Endothelial cell of umbilical vein (primary cell): Measurements from ENCODE around the gene CCNT2. TPM values are rescaled to one million over a fixed set of nuclear protein-coding genes. Genes with fewer than 3 reads are reported as not detected.
A peak's percentile ranks its signal among the peaks of the same experiment; 100 is the strongest.

Experiments used
- BruUV-seq: library from RNA; stranded (reverse); fragments of 400-500 nt; replicated peaks from 2 replicates; lab custom pipeline; 2021; lab: Mats Ljungman, UMichigan
- CTCF ChIA-PET: fragments of 300-600, 350-600 bp; sonication (Branson Sonifier 250); formaldehyde crosslinking; loops from one replicate; lab custom pipeline; 2021; ENCODE audit warnings: antibody characterized with exemption, inconsistent platforms; lab: Charles Lee
- POLR2A ChIA-PET: fragments of 300-600, 350-600 bp; sonication (Branson Sonifier 250); formaldehyde crosslinking; loops from one replicate; lab custom pipeline; 2021; ENCODE audit warnings: antibody characterized with exemption, inconsistent platforms; lab: Charles Lee
- DNase-seq: peaks from one replicate; pipeline ENCODE4 v3.0.0-alpha.2; 2011; ENCODE audit warnings: low read depth, low spot score
- FAIRE-seq: peaks from 2 replicates; lab custom pipeline; 2011; peaks lifted over from hg19 to GRCh38; lab: Jason Lieb, UNC
- H2AFZ ChIP-seq: 2 replicates; pipeline ENCODE4 v1.6.0; 2012; ENCODE audit warnings: low read depth, low read length, control low read depth, inconsistent platforms
- H3K27ac ChIP-seq: 2 replicates; pipeline ENCODE4 v1.5.1; 2011; ENCODE audit warnings: low read depth, mild to moderate bottlenecking, control low read depth, low read length, moderate library complexity; ENCODE audit not compliant: insufficient read depth
- H3K27me3 ChIP-seq, 2 experiments: 2 replicates each; pipeline versions ENCODE4 v1.6.0 to v1.6.1; 2011; ENCODE audit warnings: low read length in 2 of 2, mixed read lengths in 1 of 2; ENCODE audit not compliant: control insufficient read depth in 2 of 2, insufficient read depth in 2 of 2
- H3K36me3 ChIP-seq, 2 experiments: 2 replicates in 1 of 2; 3 replicates in 1 of 2; pipeline ENCODE4 v1.5.1; 2011; ENCODE audit warnings: low read length in 2 of 2, mild to moderate bottlenecking in 1 of 2, moderate library complexity in 1 of 2; ENCODE audit not compliant: control insufficient read depth in 2 of 2, insufficient read depth in 2 of 2; ENCODE audit errors: extremely low read depth in 1 of 2
- H3K4me1 ChIP-seq: 3 replicates; pipeline ENCODE4 v1.5.1; 2011; ENCODE audit warnings: mild to moderate bottlenecking, low read length; ENCODE audit not compliant: control insufficient read depth, insufficient read depth; ENCODE audit errors: extremely low read depth
- H3K4me2 ChIP-seq: 2 replicates; pipeline ENCODE4 v1.6.1; 2011; ENCODE audit warnings: low read length, control low read depth, mixed read lengths; ENCODE audit not compliant: insufficient read depth
- H3K4me3 ChIP-seq, 3 experiments: fragments of 200-600 bp in 1 of 3; sonication (generic), shearing (Covaris generic) in 1 of 3; replicated peaks in 1 of 3; 2 replicates each; pipeline ENCODE4 v1.5.1; 2011 to 2016; ENCODE audit warnings: control low read depth in 3 of 3, low read length in 3 of 3, mild to moderate bottlenecking in 2 of 3, inconsistent platforms in 1 of 3, low read depth in 1 of 3, moderate library complexity in 1 of 3; ENCODE audit not compliant: insufficient read depth in 1 of 3
- H3K79me2 ChIP-seq: 2 replicates; pipeline ENCODE4 v1.6.0; 2012; ENCODE audit warnings: low read length, inconsistent platforms; ENCODE audit not compliant: control insufficient read depth, insufficient read depth
- H3K9ac ChIP-seq: replicated peaks from 2 replicates; pipeline ENCODE3; 2011; ENCODE audit warnings: low read length, control low read depth; ENCODE audit not compliant: insufficient read depth; ENCODE audit errors: extremely low read depth
- H3K9me1 ChIP-seq: replicated peaks from 3 replicates; pipeline ENCODE4 v1.6.0; 2011; ENCODE audit warnings: mild to moderate bottlenecking, low read length; ENCODE audit not compliant: control insufficient read depth, insufficient read depth; ENCODE audit errors: extremely low read depth
- H3K9me3 ChIP-seq: replicated peaks from 2 replicates; pipeline ENCODE4 v1.5.1; 2012; ENCODE audit warnings: low read length, inconsistent platforms; ENCODE audit not compliant: control insufficient read depth, insufficient read depth
- H4K20me1 ChIP-seq: replicated peaks from 2 replicates; pipeline ENCODE3; 2011; ENCODE audit warnings: mild to moderate bottlenecking, low read length; ENCODE audit not compliant: control insufficient read depth, insufficient read depth; ENCODE audit errors: extremely low read depth
- JUN ChIP-seq: IDR thresholded peaks from 2 replicates; pipeline ENCODE4 v1.6.1; 2011; ENCODE audit warnings: borderline replicate concordance, low read depth; ENCODE audit not compliant: insufficient read length, insufficient read depth
- POLR2A ChIP-seq: IDR thresholded peaks from 2 replicates; pipeline ENCODE4 v1.6.1; 2012; ENCODE audit warnings: low read depth, mild to moderate bottlenecking, control low read depth, low read length
- POLR2AphosphoS5 ChIP-seq: IDR thresholded peaks from 2 replicates; pipeline ENCODE4 v1.6.1; 2012; ENCODE audit warnings: low read depth, mild to moderate bottlenecking, control low read depth, low read length, moderate library complexity; ENCODE audit not compliant: insufficient read depth
- dilution Hi-C: fragments of 300-500 bp; cut with MboI; formaldehyde crosslinking; loops from one replicate; pipeline ENCODE4 v1.15.0; 2019; ENCODE audit warnings: low sequenced_read_pairs; ENCODE audit not compliant: extremely low pct_ligation_motif_present
- intact Hi-C: fragments of 100-400 bp; cut with micrococcal nuclease; formaldehyde crosslinking; loops from one replicate; pipeline ENCODE4 v1.10.0; 2022
- polyA plus RNA-seq, 4 experiments: library from polyadenylated mRNA; depleted of rRNA in 3 of 4; stranded (reverse) in 3 of 4; unstranded in 1 of 4; fragments of >200 nt; gene quantifications; 2 replicates each; pipeline versions ENCODE4 v1.2.1 to v1.2.3, GENCODE V29; 2011 to 2012; ENCODE audit warnings: missing spikeins in 1 of 4
- total RNA-seq: library from RNA; stranded (reverse); gene quantifications from 2 replicates; pipeline ENCODE4 v1.2.3, GENCODE V29; 2021
- TF ChIP-seq, protein P1 (sequence below), 2 donors: IDR thresholded peaks; 1 replicate in 1 of 2; 2 replicates in 1 of 2; pipeline ENCODE4 v1.5.1; 2011; ENCODE audit warnings: low read length in 2 of 2, mild to moderate bottlenecking in 2 of 2, moderate library complexity in 2 of 2, control low read depth in 1 of 2, inconsistent platforms in 1 of 2, low read depth in 1 of 2; ENCODE audit not compliant: insufficient read depth in 1 of 2; ENCODE audit errors: extremely low read depth in 1 of 2

The CCNT2 gene
- total and polyA plus RNA-seq, 2 donors (not counting 3 experiments of a cell fraction or from before 2014, with no cell fraction given) = 10.3 to 35.5 TPM

DNA sequence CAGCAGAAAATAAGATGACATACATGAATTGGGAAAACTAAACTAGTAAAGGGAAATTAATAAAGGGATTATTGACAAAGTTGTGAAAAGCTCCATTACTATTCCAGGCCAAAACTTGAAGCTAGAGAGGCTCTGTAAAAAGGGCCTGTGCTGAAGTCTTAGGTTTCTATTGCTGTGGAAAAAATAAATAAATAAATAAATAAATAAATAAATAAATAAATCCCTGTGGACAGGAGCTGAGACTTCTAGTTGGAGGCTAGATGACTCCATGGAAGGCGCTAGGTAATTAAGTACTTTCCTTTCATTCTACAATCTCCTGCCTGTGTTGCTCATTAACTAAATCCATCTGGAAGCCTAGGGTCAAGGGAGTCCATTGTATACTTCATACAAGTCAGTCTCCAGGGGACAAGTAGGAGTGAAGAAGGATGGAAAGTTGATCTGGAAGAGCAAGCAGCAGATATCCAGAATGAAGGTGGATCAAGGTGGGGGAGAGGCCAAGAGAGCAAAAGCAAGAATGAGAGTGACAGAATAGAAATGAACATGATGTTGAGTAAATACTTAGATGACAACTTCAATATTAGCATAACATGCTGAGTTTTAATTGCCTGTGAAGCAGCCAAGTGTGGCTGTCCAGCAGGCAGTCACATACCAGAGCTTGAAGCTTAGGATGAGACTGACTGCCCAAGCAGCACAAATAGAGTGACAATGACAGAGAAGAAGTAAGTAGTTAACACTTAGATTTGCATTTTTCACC lies 26.2 kb upstream of the CCNT2 start:
- Histone ChIP-seq H3K9me3 (no peaks in the 10 kb centered on the region), H3K27me3 (no peaks in the 10 kb centered on the region), H3K4me2 (no peak overlapping the region), H3K4me1 (no peaks in the 10 kb centered on the region), H3K4me3 (no peak overlapping the region), H2AFZ (no peak overlapping the region), H3K9ac (no peak overlapping the region), H3K9me1 (no peaks in the 10 kb centered on the region), H3K36me3 (no peaks in the 10 kb centered on the region), H4K20me1 (no peaks in the 10 kb centered on the region), H3K27ac (no peak overlapping the region), H3K79me2 (no peaks in the 10 kb centered on the region)
- CTCF ChIA-PET = interaction anchor here (1.2 kb wide), 1 partner anchor 9 kb away, joined by 3 read pairs; no protein-coding TSS in a partner anchor
- intact Hi-C loops (loop anchor here (10.0 kb wide), 1 partner anchor 778 kb away; no protein-coding TSS in a partner anchor), dilution Hi-C loops (no loop called here)
- no peak for TF ChIP-seq POLR2A
- no peak for TF ChIP-seq POLR2AphosphoS5
- no peak for DNase-seq
- no TSS peak for BruUV-seq
- no peak for FAIRE-seq
- POLR2A ChIA-PET = no interaction called here

DNA sequence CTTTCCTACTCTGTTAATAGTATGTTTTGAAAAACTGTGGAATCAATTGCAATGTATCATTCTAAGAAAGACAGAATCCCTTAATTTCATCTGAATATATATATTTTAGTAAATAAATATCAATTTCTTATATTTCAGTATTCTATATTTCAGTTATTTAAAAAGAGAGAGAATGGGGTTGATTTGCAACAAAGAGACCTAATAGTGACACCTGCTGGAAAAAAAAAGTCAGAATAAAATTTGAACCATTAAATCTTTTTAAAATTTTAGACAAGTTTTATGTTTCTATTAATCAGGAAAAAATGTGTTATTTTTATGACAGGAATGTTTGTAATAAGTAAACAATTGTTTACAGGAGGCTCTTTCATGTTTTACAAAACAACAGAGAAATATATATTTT lies 20.7 kb upstream of the CCNT2 start:
- dilution Hi-C loops (no loop called here), intact Hi-C loops (loop anchor here (1.0 to 10.0 kb wide), 6 partner anchors 115 to 1011 kb away; no protein-coding TSS in a partner anchor)
- Histone ChIP-seq H4K20me1 (no peaks in the 10 kb centered on the region), H3K9me1 (no peaks in the 10 kb centered on the region), H3K27ac (no peak overlapping the region), H3K27me3 (no peaks in the 10 kb centered on the region), H3K4me3 (no peak overlapping the region), H3K36me3 (no peaks in the 10 kb centered on the region), H3K4me2 (no peak overlapping the region), H3K4me1 (no peaks in the 10 kb centered on the region), H3K79me2 (no peaks in the 10 kb centered on the region), H3K9me3 (no peaks in the 10 kb centered on the region), H3K9ac (no peak overlapping the region), H2AFZ (no peak overlapping the region)
- POLR2A ChIA-PET = no interaction called here
- DNase-seq = peak; percentile 20
- TF ChIP-seq JUN = no peak
- TF ChIP-seq, protein P1, sequence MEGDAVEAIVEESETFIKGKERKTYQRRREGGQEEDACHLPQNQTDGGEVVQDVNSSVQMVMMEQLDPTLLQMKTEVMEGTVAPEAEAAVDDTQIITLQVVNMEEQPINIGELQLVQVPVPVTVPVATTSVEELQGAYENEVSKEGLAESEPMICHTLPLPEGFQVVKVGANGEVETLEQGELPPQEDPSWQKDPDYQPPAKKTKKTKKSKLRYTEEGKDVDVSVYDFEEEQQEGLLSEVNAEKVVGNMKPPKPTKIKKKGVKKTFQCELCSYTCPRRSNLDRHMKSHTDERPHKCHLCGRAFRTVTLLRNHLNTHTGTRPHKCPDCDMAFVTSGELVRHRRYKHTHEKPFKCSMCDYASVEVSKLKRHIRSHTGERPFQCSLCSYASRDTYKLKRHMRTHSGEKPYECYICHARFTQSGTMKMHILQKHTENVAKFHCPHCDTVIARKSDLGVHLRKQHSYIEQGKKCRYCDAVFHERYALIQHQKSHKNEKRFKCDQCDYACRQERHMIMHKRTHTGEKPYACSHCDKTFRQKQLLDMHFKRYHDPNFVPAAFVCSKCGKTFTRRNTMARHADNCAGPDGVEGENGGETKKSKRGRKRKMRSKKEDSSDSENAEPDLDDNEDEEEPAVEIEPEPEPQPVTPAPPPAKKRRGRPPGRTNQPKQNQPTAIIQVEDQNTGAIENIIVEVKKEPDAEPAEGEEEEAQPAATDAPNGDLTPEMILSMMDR (IDR thresholded peaks at IDR 0.05; ENCODE audit: extremely low read depth in 1 of 2, insufficient read depth in 1 of 2, low read depth in 1 of 2, low read length in 2 of 2) = peak in 1 of 2 donors; percentile 6
- CTCF ChIA-PET = interaction anchor here (0.7 to 2.7 kb wide), 16 partner anchors 9 to 1013 kb away, joined by 3 to 44 read pairs (median 5); no protein-coding TSS in a partner anchor
- BruUV-seq = no TSS peak
- FAIRE-seq = no peak
